Measurements from ENCODE around the gene TRIM6. TPM values are rescaled to one million over a fixed set of nuclear protein-coding genes. Genes with fewer than 3 reads are reported as not detected.

Gene TRIM6
- total RNA-seq, 1 experiment from 2014 or later, result 17.9 TPM

DNA sequence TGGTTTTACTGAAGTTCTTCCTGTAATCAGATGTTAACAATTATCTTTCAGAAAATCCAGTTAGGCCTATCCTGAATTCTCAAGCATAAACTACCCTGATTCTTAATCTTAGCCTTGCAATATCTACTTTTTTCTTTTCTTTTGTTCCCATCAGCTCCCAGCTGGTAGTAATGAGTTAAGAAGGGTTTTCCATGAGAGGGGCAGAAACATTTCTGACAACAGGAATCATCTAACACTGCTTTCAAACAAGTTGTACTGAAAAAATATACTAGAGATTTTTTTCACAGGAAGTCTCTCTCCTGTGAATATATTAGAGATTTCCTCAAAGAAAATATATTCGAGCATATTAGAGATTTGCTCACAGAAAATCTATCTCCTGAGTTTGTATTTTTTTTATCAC is 3.3 kb upstream of the TRIM6 start:
- peaks cover 5 to 6% of the 10 kb centered on the region in 2 experiments for H3K9me3 Mint-ChIP-seq
- Histone ChIP-seq H3K79me1 (ENCODE audit: insufficient read depth, low read depth, low read length, poor library complexity, severe bottlenecking) (no peaks in the 10 kb centered on the region), H4K5ac (ENCODE audit: insufficient read length, low read depth, low read length) (no peak overlapping the region), H3K27me3 (ENCODE audit: insufficient read depth, low read length) (no peaks in the 10 kb centered on the region), H2AFZ (ENCODE audit: low read length) (no peak overlapping the region), H3K14ac (ENCODE audit: insufficient read depth, low read length) (no peak overlapping the region), H3T11ph (ENCODE audit: low read length) (no peak overlapping the region), H3K23ac (ENCODE audit: insufficient read length, low read depth, low read length) (no peak overlapping the region), H3K56ac (ENCODE audit: insufficient read length, low read depth, low read length) (no peak overlapping the region), H3K4ac (ENCODE audit: low read depth, low read length) (no peak overlapping the region), H3K9ac (ENCODE audit: extremely low read depth, insufficient read length, low read length) (no peak overlapping the region), H3K9me3 (ENCODE audit: control insufficient read depth, low read depth, low read length) (no peaks in the 10 kb centered on the region), H3K4me1 (ENCODE audit: insufficient read depth, low read length) (no peaks in the 10 kb centered on the region), H2BK12ac (ENCODE audit: insufficient read length, low read depth, low read length) (no peak overlapping the region), H2BK120ac (ENCODE audit: low read depth, low read length, poor library complexity, severe bottlenecking) (no peak overlapping the region), H3K18ac (ENCODE audit: insufficient read length, low read depth, low read length) (no peak overlapping the region), H4K20me1 (ENCODE audit: control insufficient read depth, insufficient read depth, insufficient read length) (no peaks in the 10 kb centered on the region), H3K4me2 (ENCODE audit: insufficient read depth, insufficient read length, low read length) (no peak overlapping the region), H3K79me2 (ENCODE audit: insufficient read depth, low read length) (no peaks in the 10 kb centered on the region; the same call in 1 of the 2 replicates), H2BK20ac (ENCODE audit: low read depth, low read length, poor library complexity, severe bottlenecking) (no peak overlapping the region), H3K27ac (ENCODE audit: insufficient read length, low read depth, low read length) (no peak overlapping the region), H4K8ac (replicated peaks; ENCODE audit: insufficient read length, low read depth, low read length) (no peak overlapping the region), H2BK5ac (ENCODE audit: insufficient read length, low read length) (no peak overlapping the region), H2AK5ac (ENCODE audit: insufficient read length, low read length) (no peak overlapping the region), H4K91ac (ENCODE audit: insufficient read length, low read depth, low read length) (no peak overlapping the region), H2BK15ac (ENCODE audit: low read depth, low read length) (no peak overlapping the region), H3K23me2 (ENCODE audit: insufficient read length, low read depth, low read length, poor library complexity, severe bottlenecking) (peaks cover 7% of the 10 kb centered on the region)
- H3K27ac Mint-ChIP-seq, result no peak overlapping the region
- H3K4me3 Mint-ChIP-seq, result no peak overlapping the region
- DNase-seq, result no peak
- TF ChIP-seq, protein P1, sequence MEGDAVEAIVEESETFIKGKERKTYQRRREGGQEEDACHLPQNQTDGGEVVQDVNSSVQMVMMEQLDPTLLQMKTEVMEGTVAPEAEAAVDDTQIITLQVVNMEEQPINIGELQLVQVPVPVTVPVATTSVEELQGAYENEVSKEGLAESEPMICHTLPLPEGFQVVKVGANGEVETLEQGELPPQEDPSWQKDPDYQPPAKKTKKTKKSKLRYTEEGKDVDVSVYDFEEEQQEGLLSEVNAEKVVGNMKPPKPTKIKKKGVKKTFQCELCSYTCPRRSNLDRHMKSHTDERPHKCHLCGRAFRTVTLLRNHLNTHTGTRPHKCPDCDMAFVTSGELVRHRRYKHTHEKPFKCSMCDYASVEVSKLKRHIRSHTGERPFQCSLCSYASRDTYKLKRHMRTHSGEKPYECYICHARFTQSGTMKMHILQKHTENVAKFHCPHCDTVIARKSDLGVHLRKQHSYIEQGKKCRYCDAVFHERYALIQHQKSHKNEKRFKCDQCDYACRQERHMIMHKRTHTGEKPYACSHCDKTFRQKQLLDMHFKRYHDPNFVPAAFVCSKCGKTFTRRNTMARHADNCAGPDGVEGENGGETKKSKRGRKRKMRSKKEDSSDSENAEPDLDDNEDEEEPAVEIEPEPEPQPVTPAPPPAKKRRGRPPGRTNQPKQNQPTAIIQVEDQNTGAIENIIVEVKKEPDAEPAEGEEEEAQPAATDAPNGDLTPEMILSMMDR (conservative IDR thresholded peaks at IDR 0.05), result no peak
- H3K4me1 Mint-ChIP-seq, result peaks cover 19 to 24% of the 10 kb centered on the region in 2 experiments
- WGBS (ENCODE audit: extremely low coverage, insufficient read length, low lambda C conversion rate), result no CpG with 5 or more reads among the region's 1 CpG
- H3K27me3 Mint-ChIP-seq (ENCODE audit: low read depth), result no peaks in the 10 kb centered on the region; the same call in 1 of the 2 replicates
- peaks cover 7 to 8% (median 7%) of the 10 kb centered on the region in 3 experiments; a peak in 5 of 7 replicates for H3K36me3 Mint-ChIP-seq (ENCODE audit: insufficient read depth in 1 of 3, low read depth in 3 of 3)

All from H9 (cell line).